ENCODE measurements around the gene LAD1.

- TF ChIP-seq, protein P1, sequence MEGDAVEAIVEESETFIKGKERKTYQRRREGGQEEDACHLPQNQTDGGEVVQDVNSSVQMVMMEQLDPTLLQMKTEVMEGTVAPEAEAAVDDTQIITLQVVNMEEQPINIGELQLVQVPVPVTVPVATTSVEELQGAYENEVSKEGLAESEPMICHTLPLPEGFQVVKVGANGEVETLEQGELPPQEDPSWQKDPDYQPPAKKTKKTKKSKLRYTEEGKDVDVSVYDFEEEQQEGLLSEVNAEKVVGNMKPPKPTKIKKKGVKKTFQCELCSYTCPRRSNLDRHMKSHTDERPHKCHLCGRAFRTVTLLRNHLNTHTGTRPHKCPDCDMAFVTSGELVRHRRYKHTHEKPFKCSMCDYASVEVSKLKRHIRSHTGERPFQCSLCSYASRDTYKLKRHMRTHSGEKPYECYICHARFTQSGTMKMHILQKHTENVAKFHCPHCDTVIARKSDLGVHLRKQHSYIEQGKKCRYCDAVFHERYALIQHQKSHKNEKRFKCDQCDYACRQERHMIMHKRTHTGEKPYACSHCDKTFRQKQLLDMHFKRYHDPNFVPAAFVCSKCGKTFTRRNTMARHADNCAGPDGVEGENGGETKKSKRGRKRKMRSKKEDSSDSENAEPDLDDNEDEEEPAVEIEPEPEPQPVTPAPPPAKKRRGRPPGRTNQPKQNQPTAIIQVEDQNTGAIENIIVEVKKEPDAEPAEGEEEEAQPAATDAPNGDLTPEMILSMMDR (IDR thresholded peaks at IDR 0.05; ENCODE audit: poor library complexity, severe bottlenecking) = no peak
- TF ChIP-seq POLR2AphosphoS5 (IDR thresholded peaks at IDR 0.05) = no peak
- TF ChIP-seq EZH2 (IDR thresholded peaks at IDR 0.05; ENCODE audit: borderline replicate concordance, insufficient read depth, low read length, poor library complexity, severe bottlenecking) = no peak
- TF ChIP-seq MXI1 (conservative IDR thresholded peaks at IDR 0.05; ENCODE audit: poor library complexity, severe bottlenecking) = no peak
- no peak for TF ChIP-seq TAF1 (IDR thresholded peaks at IDR 0.05; ENCODE audit: low read depth)
These were observed 35.7 kb downstream of the LAD1 start for GRCh38 chr1:201363467-201363866.

Data from neural cell (in vitro differentiated cells).